HG03103 (cell line): ENCODE data around the gene NUDT9.
A peak's percentile ranks its signal among the peaks of the same experiment; 100 is the strongest.
"Not testable (repeated sequence)": the region's sequence is repeated elsewhere in the genome, so short reads cannot be mapped to it uniquely, and the experiment has no call there.

Source experiments
- ATAC-seq: cut with Tn5 transposase; IDR thresholded peaks from one replicate; pipeline ENCODE4 v1.9.1; 2021; ENCODE audit warnings: low read depth; ENCODE audit not compliant: unreplicated experiment

The NUDT9 gene

DNA sequence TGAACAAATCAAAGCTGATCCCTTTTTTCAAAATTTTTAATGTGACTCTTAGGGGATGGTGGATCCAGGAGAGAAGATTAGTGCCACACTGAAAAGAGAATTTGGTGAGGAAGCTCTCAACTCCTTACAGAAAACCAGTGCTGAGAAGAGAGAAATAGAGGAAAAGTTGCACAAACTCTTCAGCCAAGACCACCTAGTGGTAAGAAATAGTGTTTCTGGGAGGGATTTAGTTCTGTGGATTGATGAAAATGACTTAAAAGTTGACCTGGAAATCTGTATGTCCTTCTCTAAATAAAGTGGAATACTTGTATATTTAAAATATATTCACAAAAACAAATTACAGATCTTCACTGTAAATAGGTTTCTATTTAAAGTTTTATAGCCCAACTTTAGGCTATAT lies 29.2 kb downstream of the NUDT9 start:
- no peak for ATAC-seq

GRCh38 chr4:87458913-87459312 lies 36.5 kb downstream of the NUDT9 start:
- no peak for ATAC-seq

DNA sequence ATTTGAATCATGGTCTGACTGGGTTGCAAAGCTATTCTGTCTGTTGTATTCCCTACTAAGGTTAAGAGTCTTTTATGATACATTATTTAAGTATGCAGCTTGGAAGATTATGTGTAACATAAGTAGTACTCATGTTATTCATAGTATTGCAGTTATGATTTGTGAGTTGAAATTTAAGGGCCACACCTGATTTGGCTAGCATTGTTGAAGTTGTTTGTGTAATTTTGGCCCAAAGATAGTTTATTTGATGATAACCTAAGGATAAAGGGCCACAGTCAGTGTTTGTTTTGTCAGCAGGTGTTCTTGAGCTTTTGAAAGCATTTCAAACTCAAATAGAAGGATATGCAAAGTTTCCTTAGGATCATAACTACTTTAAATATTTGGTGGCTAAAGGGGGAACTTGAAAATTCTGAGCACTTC lies 38.9 kb downstream of the NUDT9 start:
- no peak for ATAC-seq

DNA sequence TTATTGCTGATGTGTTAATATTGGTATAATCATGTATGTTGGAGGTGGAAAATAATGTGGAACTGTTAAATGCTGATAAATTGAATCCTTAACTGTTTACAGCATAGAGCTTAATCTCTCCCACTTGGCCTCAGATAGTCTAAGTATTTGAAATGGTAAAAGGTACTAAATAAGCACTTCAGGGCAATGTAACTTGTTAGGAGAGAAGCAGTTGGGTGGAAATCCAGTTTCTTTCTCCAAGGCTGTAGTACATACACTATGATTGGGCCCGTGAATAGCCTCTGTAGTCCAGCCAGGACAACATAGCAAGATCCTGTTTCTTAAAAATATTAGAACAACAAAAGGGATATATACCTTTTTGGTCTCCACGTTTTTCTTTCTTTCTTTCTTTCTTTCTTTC lies 39.7 kb downstream of the NUDT9 start:
- no peak for ATAC-seq

GRCh38 chr4:87465739-87466366 lies 43.5 kb downstream of the NUDT9 start:
- ATAC-seq: no peak

GRCh38 chr4:87469390-87469789 lies 47.0 kb downstream of the NUDT9 start:
- ATAC-seq: no peak

- no peak for ATAC-seq
Measured at GRCh38 chr4:87476934-87477333, 54.6 kb downstream of the NUDT9 start.

- no peak for ATAC-seq
Measured at GRCh38 chr4:87478732-87479250, 56.4 kb downstream of the NUDT9 start.

GRCh38 chr4:87481377-87481776 lies 59.0 kb downstream of the NUDT9 start:
- ATAC-seq: no peak

GRCh38 chr4:87483247-87483646 lies 60.9 kb downstream of the NUDT9 start:
- ATAC-seq: not testable (repeated sequence)

DNA sequence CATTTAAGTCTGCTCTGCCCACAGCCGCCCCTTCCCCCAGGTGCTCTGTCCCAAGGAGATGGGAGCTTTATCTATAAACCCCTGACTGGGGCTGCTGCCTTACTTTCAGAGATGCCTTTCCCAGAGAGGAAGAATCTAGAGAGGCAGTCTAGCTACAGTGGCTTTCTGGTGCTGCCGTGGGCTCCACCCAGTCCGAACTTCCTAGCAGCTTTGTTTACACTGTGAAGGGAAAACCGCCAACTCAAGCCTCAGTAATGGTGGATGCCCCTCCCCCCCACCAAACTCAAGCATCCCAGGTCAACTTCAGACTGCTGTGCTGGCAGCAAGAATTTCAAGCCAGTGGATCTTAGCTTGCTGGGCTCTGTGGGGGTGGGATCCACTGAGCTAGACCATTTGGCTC lies 66.3 kb downstream of the NUDT9 start:
- not testable (repeated sequence) for ATAC-seq

GRCh38 chr4:87489678-87490077 lies 67.3 kb downstream of the NUDT9 start:
- no peak for ATAC-seq

- no peak for ATAC-seq
Measured at GRCh38 chr4:87490664-87491369, 68.4 kb downstream of the NUDT9 start.

DNA sequence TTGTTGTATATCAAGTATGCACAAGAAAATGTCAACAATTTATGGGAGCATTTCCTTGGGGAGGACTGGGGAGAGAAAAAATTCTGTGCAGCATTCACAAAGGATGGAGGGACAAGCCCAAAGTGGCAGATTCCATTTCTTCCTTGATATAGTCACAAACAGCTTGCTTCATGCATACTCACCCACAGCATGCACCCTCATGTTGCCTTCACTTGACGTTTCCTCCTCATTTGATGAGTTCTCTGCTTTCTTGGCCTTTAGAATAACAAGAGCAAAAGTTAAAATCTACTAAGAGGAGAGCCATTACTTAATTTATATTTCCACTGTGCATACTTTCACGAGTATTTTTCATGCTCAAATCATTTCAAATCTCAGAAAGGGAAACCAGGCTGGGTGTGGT lies 69.1 kb downstream of the NUDT9 start:
- no peak for ATAC-seq

GRCh38 chr4:87491851-87492250 lies 69.5 kb downstream of the NUDT9 start:
- ATAC-seq: not testable (repeated sequence)

DNA sequence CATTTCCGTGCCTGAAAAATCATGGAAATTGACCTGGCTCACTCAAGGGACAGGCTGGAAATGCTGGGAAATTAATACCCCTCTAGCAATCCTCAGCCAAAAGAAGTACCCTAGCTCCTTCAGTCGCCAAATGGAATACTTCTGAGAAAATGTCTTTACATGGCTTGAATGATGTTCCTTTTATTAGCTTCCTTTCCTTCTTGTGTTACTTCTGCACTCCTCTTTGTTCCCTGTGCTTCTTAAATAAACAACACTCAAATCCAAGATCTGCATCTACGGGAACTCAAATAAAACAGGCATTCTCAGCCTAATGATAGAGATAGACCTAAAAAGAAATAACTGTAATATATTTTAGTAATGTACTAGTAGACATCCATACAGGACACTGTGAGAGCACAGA lies 70.7 kb downstream of the NUDT9 start:
- ATAC-seq: no peak

GRCh38 chr4:87497159-87497558 lies 74.8 kb downstream of the NUDT9 start:
- ATAC-seq: no peak

DNA sequence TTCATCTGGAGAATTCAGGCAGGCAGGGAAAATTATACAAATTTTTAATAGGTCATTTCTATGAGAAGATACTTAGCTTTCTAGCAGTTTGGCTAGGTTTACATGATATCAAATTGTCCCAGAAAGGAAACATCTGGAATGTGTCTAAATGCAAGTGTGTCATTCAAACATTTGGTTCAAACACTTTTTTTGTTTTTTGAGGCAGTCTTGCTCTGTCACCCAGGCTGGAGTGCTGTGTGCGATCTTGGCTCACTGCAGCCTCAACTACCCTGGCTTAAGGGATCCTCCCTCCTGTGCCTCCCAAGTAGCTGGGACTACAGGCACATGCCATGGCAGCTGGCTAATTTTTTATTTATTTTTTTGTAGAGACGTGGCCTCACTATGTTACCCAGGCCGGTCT lies 75.2 kb downstream of the NUDT9 start:
- ATAC-seq: no peak

DNA sequence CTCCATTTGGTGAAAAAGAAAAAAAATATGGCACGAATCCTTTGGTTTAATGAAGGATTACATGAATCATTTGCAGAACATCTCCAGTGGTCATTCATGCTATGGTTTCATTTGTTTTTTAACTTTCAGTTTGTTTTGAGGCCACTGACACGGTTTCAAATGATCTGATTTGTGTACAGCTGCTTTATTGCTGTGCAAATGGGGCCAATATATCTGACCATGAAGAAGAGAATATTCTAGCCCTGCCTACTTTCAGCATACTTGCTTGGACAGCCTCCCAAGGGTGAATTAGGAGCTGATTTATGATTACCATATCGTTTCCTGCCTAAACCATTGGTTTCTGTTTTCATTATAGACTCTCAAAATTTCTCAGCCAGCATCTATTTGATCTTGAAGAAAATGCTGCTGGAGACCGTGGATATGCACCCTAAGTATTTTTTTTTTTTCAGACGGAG lies 76.1 kb downstream of the NUDT9 start:
- ATAC-seq: peak; percentile 59

- peak; percentile 78 for ATAC-seq
Measured at GRCh38 chr4:87499403-87500091, 77.2 kb downstream of the NUDT9 start.

- peak; percentile 38 for ATAC-seq
Measured at GRCh38 chr4:87500092-87500462, 77.7 kb downstream of the NUDT9 start.
